Muscle of leg (tissue), 16 donors: ENCODE measurements around the gene KLF5. TPM values are rescaled to one million over a fixed set of nuclear protein-coding genes. Genes with fewer than 3 reads are reported as not detected.
A peak's percentile ranks its signal among the peaks of the same experiment; 100 is the strongest.

Experiments
- DNase-seq: peaks from one replicate; pipeline ENCODE4 v3.0.0; 2013
- H3K27ac ChIP-seq: one replicate; pipeline ENCODE4 v1.5.1; 2013; ENCODE audit warnings: mild to moderate bottlenecking, low read length, control low read depth
- H3K27me3 ChIP-seq: one replicate; pipeline ENCODE4 v1.6.1; 2013; ENCODE audit warnings: low read length; ENCODE audit not compliant: control insufficient read depth, insufficient read depth
- H3K36me3 ChIP-seq: one replicate; pipeline ENCODE4 v1.6.1; 2013; ENCODE audit warnings: low read length; ENCODE audit not compliant: control insufficient read depth, insufficient read depth
- H3K4me1 ChIP-seq: one replicate; pipeline ENCODE4 v1.6.1; 2013; ENCODE audit warnings: low read length; ENCODE audit not compliant: control insufficient read depth, insufficient read depth
- H3K4me3 ChIP-seq: one replicate; pipeline ENCODE4 v1.5.1; 2013; ENCODE audit warnings: low read length, control low read depth
- H3K9me3 ChIP-seq: replicated peaks from 2 replicates; pipeline ENCODE4 v1.6.1; 2013; ENCODE audit warnings: low read depth, low read length; ENCODE audit not compliant: control insufficient read depth
- WGBS: methylation state at CpG from one replicate; pipeline ENCODE4 v1.1.5; 2013; ENCODE audit warnings: missing lambda C conversion rate; ENCODE audit not compliant: insufficient coverage; 5-methylcytosine and 5-hydroxymethylcytosine counted together
- long read RNA-seq, 11 donors: transcript quantifications; one replicate each; lab custom pipeline, GENCODE V29; 2026
- polyA plus RNA-seq, 8 donors: library from polyadenylated mRNA; unstranded; fragments of 120-200 nt; gene quantifications; one replicate each; pipeline versions ENCODE4 v1.2.1 to v1.2.3, GENCODE V29; 2013; ENCODE audit warnings: inconsistent platforms in 1 of 8, low replicate concordance in 1 of 8; ENCODE audit not compliant: insufficient read length in 8 of 8, insufficient read depth in 1 of 8
- total RNA-seq: library from RNA; stranded (reverse); fragments of 120-200 nt; gene quantifications from one replicate; pipeline ENCODE4 v1.2.4, GENCODE V29; 2013

Gene KLF5
- total RNA-seq = 13.6 TPM
- polyA plus RNA-seq = 10 to 100 TPM; 25.8 to 42.9 (median 34.0) TPM
- long read RNA-seq, donor 1, partial matches to known transcripts = 0 of 4 reads
- long read RNA-seq, donor 1, other reads (novel, unspliced or antisense) = 0 of 4 reads
- long read RNA-seq, donor 2, partial matches to known transcripts = 0 of 3 reads
- long read RNA-seq, donor 2, other reads (novel, unspliced or antisense) = 0 of 3 reads
- long read RNA-seq, donor 3, transcript KLF5-201 (4 exons, 3,566 nt) = major isoform, 8 of 20 reads
- long read RNA-seq, donor 3, partial matches to known transcripts = 12 of 20 reads
- long read RNA-seq, donor 3, other reads (novel, unspliced or antisense) = 0 of 20 reads
- long read RNA-seq, donor 4, partial matches to known transcripts = 8 of 12 reads
- long read RNA-seq, donor 4, other reads (novel, unspliced or antisense) = 0 of 12 reads
- long read RNA-seq, donor 5, transcript KLF5-201 (4 exons, 3,566 nt) = major isoform, 11 of 25 reads
- long read RNA-seq, donor 5, partial matches to known transcripts = 14 of 25 reads
- long read RNA-seq, donor 5, other reads (novel, unspliced or antisense) = 0 of 25 reads
- long read RNA-seq, donor 6, transcript KLF5-201 (4 exons, 3,566 nt) = major isoform, 11 of 21 reads
- long read RNA-seq, donor 6, partial matches to known transcripts = 10 of 21 reads
- long read RNA-seq, donor 6, other reads (novel, unspliced or antisense) = 0 of 21 reads
- long read RNA-seq, donor 7, partial matches to known transcripts = 14 of 14 reads
- long read RNA-seq, donor 7, other reads (novel, unspliced or antisense) = 0 of 14 reads
- long read RNA-seq, donor 8, partial matches to known transcripts = 0 of 4 reads
- long read RNA-seq, donor 8, other reads (novel, unspliced or antisense) = 0 of 4 reads
- long read RNA-seq, donor 9, partial matches to known transcripts = 18 of 22 reads
- long read RNA-seq, donor 9, other reads (novel, unspliced or antisense) = 0 of 22 reads
- long read RNA-seq, donor 10, partial matches to known transcripts = 0 of 4 reads
- long read RNA-seq, donor 10, other reads (novel, unspliced or antisense) = 0 of 4 reads
- long read RNA-seq, donor 11, transcript KLF5-201 (4 exons, 3,566 nt) = major isoform, 6 of 6 reads
- long read RNA-seq, donor 11, partial matches to known transcripts = 0 of 6 reads
- long read RNA-seq, donor 11, other reads (novel, unspliced or antisense) = 0 of 6 reads

- DNase-seq = peak; percentile 98
- no peaks in the 10 kb centered on the region for H3K4me1 ChIP-seq
- under 1% methylated on average over 91 of the region's 93 CpGs for WGBS
- H3K4me3 ChIP-seq = peak within 1 kb of the TSS; percentile 71
- H3K27me3 ChIP-seq = peaks cover 10% of the 10 kb centered on the region
- peaks cover 7% of the 10 kb centered on the region for H3K36me3 ChIP-seq
- H3K9me3 ChIP-seq = no peaks in the 10 kb centered on the region
- peak within 1 kb of the TSS; percentile 66 for H3K27ac ChIP-seq
Measured at GRCh38 chr13:73058736-73059459, at the start of gene KLF5. TSS of gene KLF5 (plus strand) at chr13:73059005. CDS start at chr13:73059328, 323 bp downstream.

DNA sequence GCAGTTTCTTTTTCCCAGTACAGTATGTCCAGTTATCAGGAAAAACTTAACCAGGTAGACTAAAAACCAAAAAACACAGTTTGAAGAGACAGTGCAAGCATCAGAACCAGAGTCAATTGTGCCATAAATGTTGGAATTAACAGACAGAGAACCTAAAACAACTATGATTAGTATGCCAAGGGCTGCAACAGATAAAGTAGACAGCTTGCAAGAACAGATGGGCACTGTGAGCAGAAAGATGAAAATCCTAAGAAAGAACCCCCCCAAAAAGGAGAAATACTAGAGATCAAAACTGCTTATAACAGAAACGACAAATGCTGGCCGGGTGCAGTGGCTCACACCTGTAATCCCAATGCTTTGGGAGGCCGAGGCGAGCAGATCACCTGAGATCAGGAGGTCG lies 47.1 kb upstream of the KLF5 start:
- WGBS = 85% methylated on average over 4 of the region's 5 CpGs
- DNase-seq = no peak
- H3K27ac ChIP-seq = no peak overlapping the region
- peaks cover 2% of the 10 kb centered on the region for H3K36me3 ChIP-seq
- H3K9me3 ChIP-seq = no peaks in the 10 kb centered on the region
- H3K4me1 ChIP-seq = no peaks in the 10 kb centered on the region
- no peaks in the 10 kb centered on the region for H3K27me3 ChIP-seq
- no peak overlapping the region for H3K4me3 ChIP-seq

DNA sequence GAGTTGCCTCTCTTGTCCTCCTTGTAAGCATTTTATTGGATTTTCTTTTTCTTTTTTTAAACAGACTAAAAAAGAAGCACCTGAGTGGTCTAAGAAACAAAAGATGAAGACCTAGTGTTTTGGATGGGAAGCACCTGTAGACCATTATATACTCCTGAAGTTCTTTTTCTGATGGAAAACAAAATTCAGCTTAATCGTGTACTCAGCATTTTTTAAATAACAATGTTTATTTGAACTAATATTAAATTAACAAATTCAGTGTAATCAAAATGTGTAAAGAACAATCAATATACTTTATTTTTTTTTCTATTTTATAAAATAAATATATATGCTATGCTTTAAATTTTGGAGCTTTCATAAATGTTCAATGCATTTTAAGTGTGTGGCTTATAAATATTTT lies 43.0 kb upstream of the KLF5 start:
- Histone ChIP-seq H3K9me3 (no peaks in the 10 kb centered on the region), H3K36me3 (peaks cover 6% of the 10 kb centered on the region)
- WGBS = no CpG with 5 or more reads among the region's 1 CpG

DNA sequence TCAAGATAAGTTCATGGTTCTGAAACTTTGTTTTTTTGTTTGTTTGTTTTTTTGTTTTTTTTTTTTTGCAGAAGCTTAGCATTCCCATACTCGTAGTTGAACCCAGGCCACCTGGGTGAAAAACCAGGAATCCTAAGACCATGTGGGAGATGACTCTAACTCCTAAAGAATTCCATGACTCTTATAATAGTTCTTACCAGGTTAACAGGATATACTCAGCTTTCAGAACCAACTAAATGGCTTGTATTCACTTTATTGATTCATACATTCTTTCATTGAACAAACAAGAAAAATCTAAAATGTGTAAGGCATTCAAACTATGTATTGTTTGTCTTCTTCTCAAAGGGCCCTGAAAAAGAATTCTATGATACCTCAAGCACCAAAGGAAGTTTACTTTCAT lies 40.5 kb upstream of the KLF5 start:
- Histone ChIP-seq H3K4me3 (no peak overlapping the region), H3K36me3 (peaks cover 5% of the 10 kb centered on the region), H3K27me3 (no peaks in the 10 kb centered on the region), H3K9me3 (no peaks in the 10 kb centered on the region), H3K4me1 (no peaks in the 10 kb centered on the region), H3K27ac (no peak overlapping the region)
- no CpG with 5 or more reads among the region's 1 CpG for WGBS
- DNase-seq = no peak

More for the DNA sequence above, 43.0 kb upstream of the KLF5 start:
- H3K4me3 ChIP-seq = no peak overlapping the region
- H3K27ac ChIP-seq = no peak overlapping the region
- no peak for DNase-seq
- no peaks in the 10 kb centered on the region for H3K4me1 ChIP-seq
- H3K27me3 ChIP-seq = no peaks in the 10 kb centered on the region

- H3K36me3 ChIP-seq = no peaks in the 10 kb centered on the region
- no peak overlapping the region for H3K4me3 ChIP-seq
- no peak for DNase-seq
- no peaks in the 10 kb centered on the region for H3K4me1 ChIP-seq
- H3K9me3 ChIP-seq = no peaks in the 10 kb centered on the region
- no peak overlapping the region for H3K27ac ChIP-seq
- no CpG with 5 or more reads among the region's 5 CpGs for WGBS
- H3K27me3 ChIP-seq = no peaks in the 10 kb centered on the region
Measured at GRCh38 chr13:73025217-73026012, 33.4 kb upstream of the KLF5 start.

GRCh38 chr13:73034901-73035300 lies 23.9 kb upstream of the KLF5 start:
- Histone ChIP-seq H3K4me3 (no peak overlapping the region), H3K9me3 (no peaks in the 10 kb centered on the region), H3K36me3 (no peaks in the 10 kb centered on the region), H3K4me1 (no peaks in the 10 kb centered on the region), H3K27me3 (no peaks in the 10 kb centered on the region), H3K27ac (no peak overlapping the region)
- DNase-seq = no peak
- no CpG with 5 or more reads among the region's 2 CpGs for WGBS

GRCh38 chr13:73035660-73036059 lies 23.1 kb upstream of the KLF5 start:
- Histone ChIP-seq H3K4me1 (no peaks in the 10 kb centered on the region), H3K27me3 (no peaks in the 10 kb centered on the region), H3K36me3 (no peaks in the 10 kb centered on the region), H3K27ac (no peak overlapping the region), H3K9me3 (no peaks in the 10 kb centered on the region), H3K4me3 (no peak overlapping the region)
- no peak for DNase-seq
- no CpG with 5 or more reads among the region's 2 CpGs for WGBS

DNA sequence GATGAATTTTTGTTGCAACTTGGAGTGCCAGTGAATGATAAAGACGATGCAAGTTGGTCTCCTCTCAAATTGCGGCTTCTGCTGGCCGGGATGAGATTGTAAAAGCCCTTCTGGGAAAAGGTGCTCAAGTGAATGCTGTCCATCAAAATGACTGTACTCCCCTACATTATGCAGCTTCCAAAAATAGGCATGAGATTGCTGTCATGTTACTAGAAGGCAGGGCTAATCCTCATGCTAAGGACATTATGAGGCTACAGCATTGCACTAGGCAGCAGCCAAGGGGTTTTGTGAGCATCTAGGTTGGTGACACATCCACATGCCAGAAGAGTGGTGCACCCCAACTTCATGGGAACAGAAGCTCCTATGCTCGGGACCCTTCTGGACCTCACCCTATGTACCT lies 22.2 kb upstream of the KLF5 start:
- 75% methylated on average over 1 of the region's 4 CpGs for WGBS
- Histone ChIP-seq H3K9me3 (no peaks in the 10 kb centered on the region), H3K36me3 (no peaks in the 10 kb centered on the region), H3K4me3 (no peak overlapping the region), H3K27ac (no peak overlapping the region), H3K4me1 (no peaks in the 10 kb centered on the region), H3K27me3 (no peaks in the 10 kb centered on the region)
- DNase-seq = peak; percentile 30

DNA sequence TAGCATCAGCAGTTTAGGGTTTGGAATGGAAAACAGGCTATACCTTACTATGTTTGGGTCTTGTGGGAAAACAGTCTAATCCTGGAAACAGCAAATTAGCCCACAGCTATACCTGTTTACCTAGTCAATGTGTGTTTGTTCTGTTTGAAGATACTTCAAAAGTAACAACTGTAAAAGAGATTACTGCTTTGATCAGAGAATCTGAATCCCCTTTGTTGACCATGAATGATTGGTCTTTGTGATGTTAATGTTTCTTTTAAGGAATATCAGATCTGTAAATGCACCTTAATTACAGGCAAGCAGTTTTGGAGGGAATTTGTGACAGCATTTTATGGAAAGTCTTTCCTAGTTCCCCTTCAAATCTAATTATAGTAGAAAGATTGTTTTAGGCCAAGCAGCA lies 20.7 kb upstream of the KLF5 start:
- H3K27me3 ChIP-seq = no peaks in the 10 kb centered on the region
- H3K4me1 ChIP-seq = no peaks in the 10 kb centered on the region
- no peaks in the 10 kb centered on the region for H3K9me3 ChIP-seq
- no peak overlapping the region for H3K4me3 ChIP-seq
- no peaks in the 10 kb centered on the region for H3K36me3 ChIP-seq
- DNase-seq = no peak
- H3K27ac ChIP-seq = no peak overlapping the region
